GM19463 (cell line): Measurements from ENCODE around the gene TCTN2.

Experiments
- ATAC-seq: cut with Tn5 transposase; IDR thresholded peaks from one replicate; pipeline ENCODE4 v1.9.1; 2021; ENCODE audit warnings: mild to moderate bottlenecking, moderate library complexity; ENCODE audit not compliant: unreplicated experiment

Gene TCTN2

DNA sequence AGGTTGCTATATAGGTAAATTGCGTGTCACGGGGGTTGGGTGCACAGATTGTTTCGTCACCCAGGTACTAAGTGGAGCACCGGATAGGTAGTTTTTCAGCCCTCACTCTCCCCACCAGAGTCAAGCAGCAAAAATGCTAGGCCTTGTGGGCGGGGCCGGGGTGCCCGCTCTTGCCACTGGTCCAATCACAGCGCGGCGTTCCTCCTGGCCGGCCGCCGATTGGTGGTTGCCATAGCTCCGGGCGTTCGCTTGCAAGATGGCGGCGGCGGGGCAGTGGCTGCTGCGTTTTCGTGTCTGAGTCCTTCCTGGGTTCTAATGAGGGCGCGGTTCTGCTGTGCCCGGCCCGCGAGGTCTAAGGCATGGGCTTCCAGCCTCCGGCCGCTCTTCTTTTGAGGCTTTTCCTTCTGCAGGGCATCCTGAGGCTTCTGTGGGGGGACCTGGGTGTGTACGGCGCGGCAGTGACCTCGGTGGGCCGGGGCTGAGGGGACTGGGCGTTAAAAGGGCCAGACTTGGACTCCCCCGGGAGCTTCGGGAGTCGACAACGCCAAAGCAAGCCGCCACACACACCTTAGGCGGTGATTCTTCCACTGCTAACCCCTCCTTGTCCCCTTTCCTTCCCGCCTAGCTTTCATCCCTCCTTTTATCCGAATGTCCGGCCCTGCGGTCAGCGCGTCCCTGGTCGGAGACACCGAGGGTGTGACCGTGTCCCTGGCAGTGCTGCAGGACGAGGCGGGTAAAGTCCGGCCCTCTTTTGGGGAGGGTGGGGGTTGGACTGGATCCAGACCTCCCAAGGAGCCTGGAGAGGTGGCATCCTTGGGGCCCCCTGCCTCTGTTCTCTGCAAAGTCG lies at the start of gene TCTN2:
TCTN2 (plus strand) TSS at position 232 of the 847 bp plus-strand sequence; CDS start at position 360, 128 bp downstream.
- peak; percentile 100 for ATAC-seq

DNA sequence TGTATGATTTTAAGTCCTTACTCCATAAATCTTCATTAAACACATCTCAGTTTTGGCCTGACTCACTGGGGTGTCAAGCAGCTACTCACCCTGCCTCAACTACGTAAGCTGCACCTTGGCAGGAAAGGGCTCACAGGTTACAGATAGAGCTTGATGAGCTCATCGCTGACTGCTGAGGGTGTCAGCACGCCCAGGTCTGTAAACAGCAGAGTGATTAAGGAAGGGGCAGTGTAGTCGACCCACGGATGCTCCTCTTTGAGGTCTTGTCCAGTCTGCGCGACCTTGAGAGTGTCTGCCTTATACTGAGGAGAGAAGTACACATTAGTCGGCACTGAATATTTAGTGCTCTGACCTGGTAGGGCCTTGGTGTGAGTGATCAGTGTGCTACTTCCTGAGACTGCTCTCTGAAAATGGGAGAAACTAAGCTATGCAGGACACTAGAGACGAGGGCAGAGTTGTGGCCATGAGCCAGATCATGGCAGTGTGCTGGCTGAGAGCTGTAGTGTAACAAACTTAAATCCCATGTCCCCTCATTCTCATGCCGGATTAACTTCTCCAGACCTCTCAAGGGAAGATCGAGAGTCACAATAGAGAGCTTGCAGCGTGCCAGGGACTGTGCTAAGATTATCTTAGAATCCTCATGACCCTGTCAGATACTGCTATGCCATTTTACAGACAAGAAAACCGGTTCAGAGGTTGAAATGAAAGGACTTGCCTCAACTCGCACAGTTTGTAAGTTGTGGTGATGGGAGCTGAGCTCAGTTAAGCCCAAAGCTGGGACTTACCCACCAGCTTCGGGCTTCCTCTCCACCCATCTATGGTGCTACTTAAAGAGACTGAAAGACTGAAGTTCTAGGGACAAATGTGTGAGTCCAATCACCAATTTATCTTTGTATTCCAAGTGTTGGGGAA lies 49.0 kb upstream of the TCTN2 start:
- ATAC-seq = no peak

DNA sequence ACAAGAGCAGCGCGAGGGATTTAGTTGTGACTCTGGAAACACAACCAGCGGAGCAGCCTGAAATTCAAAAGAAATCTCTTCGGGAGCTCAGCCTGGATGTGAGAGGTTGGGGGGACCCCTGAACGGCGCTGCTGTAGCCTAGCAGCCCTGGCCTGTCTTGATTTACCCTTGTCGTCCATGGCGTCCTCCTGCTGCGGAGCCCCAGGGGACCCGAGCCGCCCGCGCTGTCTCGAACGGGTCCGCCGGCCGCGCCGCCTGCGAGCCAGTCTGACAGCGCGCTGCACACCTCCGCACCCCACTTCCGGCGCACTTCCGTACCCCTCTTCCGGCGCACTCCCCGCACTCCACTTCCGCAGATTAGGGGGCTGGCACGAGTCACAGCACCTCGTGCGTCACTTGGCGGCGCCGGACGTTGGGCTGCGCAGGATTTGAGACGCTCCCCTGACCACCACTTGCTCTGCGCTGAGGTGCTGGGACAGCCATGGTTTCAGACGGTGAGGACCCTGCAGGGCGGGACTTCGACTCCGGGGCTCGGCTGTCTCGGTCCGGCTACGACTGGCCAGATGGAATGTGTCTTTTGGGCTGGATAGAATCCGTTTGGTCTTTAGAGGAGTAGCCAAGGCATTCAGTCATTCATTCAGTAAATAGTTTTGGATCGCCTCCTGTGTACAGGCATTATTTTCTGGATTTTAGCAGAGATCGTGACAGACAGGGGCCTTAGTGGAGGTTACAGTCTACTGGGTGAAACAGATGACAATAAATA lies 37.4 kb upstream of the TCTN2 start, which contains the start of the genes EIF2B1 and GTF2H3:
EIF2B1 (minus strand) TSS at position 308 of the 763 bp plus-strand sequence; CDS start at position 179, 129 bp downstream.
GTF2H3 (plus strand) TSS at position 451 of the 763 bp plus-strand sequence; CDS start at position 482, 31 bp downstream.
- peak; percentile 98 for ATAC-seq

DNA sequence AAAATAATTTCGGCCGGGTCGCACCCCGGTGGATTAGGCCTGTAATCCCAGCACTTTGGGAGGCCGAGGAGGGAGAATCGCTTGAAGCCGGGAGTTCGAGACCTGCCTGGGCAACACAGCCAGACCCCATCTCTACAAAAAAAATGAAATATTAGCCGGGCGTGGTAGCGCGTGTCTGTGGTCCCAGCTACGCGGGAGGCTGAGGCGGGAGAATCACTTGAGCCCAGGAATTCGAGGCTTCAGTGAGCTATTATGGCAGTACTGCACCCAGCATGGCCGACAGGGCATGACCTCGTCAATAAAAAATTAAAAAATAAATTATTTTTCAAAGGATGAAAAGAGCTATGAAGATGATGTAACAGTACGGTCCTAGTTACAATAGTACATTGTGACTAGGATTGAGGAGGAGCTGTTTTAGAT lies 36.8 kb upstream of the TCTN2 start:
- ATAC-seq = no peak

DNA sequence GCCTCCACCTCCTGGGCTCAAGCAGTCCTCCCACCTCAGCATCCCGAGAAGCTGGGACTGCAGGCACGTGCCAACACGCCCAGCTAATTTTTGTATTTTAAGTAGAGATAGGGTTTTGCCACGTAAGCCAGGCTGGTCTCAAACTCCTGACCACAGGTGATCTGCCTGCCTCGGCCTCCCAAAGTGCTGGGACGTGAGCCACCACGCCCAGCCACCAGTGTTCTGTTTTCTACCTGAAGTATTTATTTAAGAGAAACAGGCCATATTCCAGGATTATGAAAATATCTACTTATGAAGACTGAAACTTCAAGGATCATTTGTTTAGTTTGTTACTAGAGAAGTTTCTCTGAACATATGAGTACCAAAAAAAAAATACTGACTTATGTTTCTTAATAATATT lies 27.0 kb upstream of the TCTN2 start:
- ATAC-seq = no peak

DNA sequence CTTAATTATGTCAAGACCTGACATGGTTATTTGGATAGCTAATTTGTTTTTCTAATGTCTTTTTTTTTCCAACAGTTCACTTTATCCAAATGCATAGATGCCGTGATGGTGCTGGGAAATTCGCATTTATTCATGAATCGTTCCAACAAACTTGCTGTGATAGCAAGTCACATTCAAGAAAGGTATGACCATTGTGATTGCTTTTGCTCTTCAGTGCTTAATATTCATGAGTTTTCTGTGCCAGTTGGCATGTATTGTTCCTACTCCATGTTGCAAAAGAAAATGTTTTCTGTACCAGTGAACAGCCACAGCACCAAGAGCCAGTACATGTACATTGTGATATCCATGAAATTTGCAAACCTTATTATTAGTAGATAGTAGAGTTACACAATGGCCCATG lies 25.5 kb upstream of the TCTN2 start:
- ATAC-seq = no peak

DNA sequence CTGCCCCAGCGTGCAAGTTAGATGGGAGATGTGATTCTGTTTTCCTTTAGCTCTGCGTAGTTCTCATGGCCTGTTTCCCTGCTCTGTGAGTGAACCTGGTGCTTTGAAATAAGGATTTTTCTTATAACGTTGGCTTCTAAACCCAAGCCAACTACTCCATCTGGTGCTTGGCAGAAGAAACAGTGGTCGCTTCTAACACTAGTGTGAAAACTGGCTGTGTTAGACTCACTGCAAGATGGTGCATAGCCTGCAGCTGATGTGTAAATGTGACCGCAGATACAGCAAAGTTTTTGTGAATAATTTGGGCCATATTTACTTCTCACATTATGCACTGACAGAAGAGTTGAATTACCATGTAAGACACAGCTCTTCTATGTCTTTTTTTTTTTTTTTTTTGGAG lies 25.0 kb upstream of the TCTN2 start:
- no peak for ATAC-seq

DNA sequence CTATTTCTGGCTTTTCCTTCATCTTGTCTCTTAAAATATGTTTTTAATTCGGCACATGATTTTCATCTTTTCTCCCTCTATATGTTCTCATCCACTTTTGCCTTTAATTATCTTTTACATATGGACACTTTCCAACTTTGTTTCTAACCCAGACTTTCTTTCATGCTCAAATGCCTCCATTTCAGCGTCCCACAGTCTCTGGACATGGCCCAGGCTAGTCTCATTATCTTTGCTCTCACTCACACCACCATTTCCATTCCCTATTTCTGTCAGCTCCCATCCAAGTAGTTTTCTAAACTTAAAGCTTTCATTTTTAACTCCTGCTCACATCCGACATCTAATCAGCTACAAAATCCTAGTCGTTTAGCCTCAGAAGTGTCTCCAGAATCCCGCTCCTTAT lies 22.5 kb upstream of the TCTN2 start:
- no peak for ATAC-seq

DNA sequence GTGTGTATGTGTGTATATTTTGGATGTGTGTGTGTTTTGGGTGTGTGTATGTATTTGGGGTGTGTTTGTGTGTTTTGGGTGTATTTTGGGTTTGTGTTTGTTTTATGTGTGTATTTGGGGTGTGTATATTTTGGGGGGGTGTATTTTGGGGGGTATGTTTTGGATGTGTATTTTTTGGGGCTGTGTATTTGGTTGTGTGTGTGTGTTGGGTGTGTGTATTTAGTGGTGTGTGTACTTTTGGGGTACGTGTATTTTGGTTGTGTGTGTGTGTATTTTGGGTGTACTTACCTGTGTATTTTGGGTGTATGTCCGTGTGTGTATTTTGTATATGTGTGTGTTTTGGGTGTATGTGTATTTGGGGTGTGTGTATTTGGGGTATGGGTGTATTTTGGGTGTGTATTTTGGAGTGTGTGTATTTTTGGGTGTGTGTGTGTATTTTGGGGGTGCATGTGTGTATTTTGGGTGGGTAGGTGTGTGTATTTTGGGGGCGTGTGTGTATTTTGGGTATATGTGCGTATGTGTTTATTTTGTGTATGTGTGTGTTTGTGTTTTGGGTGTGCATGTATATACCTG lies 16.7 kb upstream of the TCTN2 start:
- no peak for ATAC-seq

DNA sequence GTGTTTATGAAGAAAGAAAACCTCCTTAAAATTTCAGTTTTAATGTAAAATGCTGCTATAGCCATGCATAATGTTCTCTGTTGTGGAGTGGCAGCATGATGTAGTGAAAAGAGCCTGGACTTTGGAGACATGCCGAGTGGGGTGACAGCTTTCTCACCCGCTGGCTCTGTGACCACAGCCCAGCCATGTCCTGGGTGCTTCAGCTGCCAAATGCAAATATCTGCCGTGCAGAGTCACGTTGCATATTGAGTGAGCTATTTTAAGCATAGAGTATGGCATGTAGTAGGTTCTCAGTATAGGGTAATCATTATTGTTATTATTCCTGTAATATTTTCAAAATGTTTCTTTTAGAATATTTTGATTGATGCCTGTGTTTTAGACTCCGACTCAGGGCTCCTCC lies 15.5 kb upstream of the TCTN2 start:
- ATAC-seq = peak; percentile 71

DNA sequence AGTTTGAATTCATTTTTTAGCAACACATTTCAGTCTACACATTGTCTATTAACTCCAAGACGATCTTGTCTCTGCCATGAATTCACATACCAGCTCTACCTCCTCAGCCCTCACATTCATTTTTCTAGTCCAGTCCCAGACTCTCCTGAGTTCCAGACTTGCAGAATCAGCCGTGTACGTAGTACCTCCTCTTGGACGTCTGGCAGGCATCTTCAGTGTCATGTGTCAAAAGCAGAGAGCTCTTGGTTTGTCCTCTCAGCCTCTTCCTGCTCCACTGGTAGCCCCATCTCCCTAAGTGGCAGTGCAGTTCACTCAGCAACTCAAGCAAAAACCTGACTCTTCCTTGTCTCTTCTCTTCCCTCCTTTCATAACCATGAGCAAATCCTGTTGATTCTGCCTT lies 14.5 kb upstream of the TCTN2 start:
- no peak for ATAC-seq

DNA sequence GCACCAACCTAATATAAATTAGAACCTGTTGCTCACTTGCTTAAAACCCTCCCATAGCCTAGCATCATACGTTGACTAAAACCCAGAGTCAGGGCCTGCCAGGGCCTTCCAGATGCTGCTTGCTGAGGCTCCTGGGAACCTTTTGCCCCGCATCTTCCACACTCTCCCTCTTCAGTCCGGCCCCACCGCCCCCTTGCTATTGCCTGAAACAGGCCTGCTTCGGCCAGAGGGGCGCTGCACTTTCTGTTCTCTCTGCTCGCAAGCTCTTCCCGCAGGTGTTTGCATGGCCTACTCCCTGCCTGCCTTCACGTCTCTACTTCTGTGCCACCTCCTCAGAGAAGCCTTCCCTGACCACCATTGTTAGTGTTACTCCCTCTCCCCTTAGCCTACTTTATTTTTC lies 13.7 kb upstream of the TCTN2 start:
- ATAC-seq = no peak

DNA sequence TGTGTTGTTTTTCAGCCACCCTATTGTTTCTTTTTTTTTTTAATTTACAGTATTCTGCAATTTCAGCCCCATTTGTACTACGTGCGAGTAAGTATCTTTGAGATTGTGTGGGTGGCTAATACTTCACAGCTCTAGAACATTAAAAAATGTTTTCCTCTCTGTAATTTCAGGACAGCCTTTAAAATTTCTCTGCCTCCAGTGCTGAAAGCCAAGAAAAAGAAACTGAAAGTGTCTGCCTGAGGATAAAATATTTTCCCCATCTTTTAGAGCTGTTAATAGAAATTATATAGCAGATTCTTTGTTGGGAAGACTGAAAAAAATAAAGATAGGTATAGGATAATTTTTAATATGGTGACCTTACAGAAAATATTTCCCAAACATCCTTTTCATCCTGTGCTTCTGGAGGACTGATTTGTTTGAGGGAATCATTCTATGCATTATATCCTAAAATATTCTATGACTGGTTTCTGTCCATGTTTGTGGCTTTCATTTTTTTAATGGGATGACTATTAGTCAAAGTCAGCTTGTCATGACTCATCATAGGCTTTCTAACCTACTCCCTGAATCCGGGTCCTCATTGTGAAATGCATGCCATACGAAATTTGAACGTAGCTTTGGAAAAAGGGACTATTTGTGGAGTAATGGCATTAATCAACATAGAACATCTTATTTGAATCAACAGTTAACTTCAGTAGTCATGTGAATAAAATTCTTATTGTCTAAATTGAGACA lies 10.8 kb upstream of the TCTN2 start:
- no peak for ATAC-seq

DNA sequence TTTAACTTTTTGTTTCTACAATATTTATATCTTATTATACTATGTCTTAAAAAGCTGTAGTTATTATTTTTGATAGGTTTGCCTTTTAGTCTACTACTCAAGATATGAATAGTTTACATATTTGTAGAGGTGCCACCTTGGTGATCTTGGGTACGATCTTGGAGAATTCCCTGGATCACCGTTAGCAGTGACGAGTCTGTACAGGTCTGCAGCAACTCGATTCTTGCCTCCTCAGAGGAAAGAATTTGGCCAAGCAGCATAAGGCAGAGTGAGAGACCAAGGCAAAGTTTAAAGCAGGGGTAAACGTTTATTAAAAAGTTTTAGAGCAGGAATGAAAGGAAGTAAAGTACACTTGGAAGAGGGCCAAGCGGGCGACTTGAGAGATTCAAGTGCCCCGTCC lies 3.1 kb upstream of the TCTN2 start:
- no peak for ATAC-seq

DNA sequence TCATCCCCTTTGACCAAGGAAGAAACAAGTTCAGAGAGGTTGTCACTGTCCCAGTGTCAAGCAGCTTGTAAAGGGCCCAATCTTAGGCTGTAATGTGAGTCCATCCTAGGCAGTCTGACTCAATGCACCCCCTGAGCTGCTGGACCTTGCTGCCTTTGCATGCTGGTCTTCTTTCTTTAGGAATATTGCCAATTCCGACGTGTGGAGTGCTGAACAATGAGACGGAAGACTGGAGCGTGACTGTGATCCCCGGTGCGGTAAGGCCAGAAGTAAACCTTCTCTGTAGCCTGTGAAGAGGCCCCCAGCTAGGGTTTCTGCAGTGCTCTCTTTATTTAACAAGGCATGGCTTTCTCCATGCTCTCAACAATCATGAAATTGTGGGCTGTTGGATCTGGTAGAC lies 963 bp downstream of the TCTN2 start:
- no peak for ATAC-seq

DNA sequence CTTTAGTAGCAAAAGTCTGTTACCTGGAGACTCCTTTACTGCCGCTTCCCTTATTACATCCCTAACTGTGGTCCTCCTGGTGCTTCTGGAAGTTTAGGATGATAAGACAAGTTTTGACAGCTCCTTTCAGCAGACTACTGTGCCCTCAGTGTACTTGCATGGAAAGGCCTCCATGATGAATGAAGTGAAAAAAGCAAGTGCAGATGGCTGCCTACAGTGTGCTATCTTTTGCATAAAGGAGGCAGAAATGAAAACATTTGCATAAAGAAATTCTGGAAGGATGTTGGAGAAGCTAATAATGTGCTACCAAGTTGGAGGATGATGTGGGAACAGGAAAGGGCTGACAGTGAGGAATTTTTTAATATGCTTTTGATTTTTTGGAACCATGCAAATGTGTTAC lies 4.5 kb downstream of the TCTN2 start:
- ATAC-seq = no peak

DNA sequence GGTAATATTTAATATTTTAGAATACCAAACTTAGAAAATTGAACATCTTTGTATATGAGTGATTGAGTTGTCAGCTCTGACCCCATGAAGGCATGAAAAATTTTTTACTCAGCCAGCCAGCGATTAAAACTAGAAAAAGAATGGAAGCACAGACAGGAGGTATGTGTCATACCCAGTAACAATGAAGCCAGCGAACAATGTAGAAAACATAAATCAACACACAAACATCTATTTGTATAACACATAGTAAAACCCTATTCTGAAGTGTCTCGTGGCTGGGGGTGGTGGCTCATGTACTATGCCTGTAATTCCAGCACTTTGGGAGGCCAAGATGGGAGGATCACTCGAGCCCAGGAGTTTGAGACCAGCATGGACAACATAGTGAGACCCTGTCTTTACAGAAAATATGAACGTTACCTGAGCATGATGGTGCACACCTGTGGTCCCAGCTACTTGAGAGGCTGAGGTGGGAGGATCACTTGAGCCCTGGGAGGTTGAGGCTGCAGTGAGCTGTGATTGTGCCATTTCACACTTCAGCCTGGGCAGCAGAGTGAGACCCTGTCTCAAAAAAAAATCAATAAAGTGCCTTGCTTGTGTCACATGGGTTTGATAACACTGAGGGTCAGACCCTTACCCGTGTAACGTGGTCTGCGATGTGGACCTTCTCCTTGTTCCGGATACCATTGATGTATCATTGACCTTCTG lies 5.9 kb downstream of the TCTN2 start:
- ATAC-seq = no peak

DNA sequence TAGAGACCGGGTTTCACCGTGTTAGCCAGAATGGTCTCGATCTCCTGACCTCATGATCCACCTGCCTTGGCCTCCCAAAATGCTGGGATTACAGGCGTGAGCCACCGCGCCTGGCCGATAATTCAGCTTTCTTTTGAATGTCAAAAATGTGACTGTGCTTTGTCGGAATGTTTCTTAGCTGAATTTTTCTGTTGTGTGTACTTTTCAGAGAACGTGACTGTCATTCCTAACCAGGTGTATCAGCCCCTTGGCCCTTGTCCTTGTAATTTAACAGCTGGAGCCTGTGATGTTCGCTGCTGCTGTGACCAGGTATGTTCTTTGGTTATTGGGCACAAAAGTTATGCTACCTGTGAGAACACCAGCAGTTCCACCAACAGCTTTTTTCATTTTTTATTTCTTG lies 8.1 kb downstream of the TCTN2 start:
- ATAC-seq = no peak

DNA sequence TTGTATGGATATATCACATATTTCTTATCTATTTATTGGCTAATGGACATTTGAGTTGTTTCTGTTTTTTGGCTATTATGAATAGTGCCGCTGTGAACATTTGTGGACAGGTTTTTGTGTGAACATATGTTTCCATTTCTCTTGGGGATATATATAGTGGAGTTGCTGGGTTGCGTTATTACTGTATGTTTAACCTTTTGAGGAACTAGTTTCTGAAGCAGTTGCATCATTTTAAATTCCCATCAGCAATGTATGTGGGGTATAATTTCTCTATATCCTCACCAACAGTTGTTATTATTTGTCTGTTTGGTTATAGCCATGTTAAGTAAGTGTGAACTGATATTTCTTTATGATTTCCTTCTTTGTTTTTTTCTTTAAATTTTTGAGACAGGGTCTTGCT lies 10.7 kb downstream of the TCTN2 start:
- ATAC-seq = no peak
